ENCODE measurements around the gene SOCS4. TPM values are rescaled to one million over a fixed set of nuclear protein-coding genes. Genes with fewer than 3 reads are reported as not detected.

The SOCS4 gene, protein sequence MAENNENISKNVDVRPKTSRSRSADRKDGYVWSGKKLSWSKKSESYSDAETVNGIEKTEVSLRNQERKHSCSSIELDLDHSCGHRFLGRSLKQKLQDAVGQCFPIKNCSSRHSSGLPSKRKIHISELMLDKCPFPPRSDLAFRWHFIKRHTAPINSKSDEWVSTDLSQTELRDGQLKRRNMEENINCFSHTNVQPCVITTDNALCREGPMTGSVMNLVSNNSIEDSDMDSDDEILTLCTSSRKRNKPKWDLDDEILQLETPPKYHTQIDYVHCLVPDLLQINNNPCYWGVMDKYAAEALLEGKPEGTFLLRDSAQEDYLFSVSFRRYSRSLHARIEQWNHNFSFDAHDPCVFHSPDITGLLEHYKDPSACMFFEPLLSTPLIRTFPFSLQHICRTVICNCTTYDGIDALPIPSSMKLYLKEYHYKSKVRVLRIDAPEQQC
- total RNA-seq = 10 to 100 TPM; 16.6 to 41.6 (median 23.5) TPM
- long read RNA-seq, donor 1, full-length matches to known transcripts = 5 of 6 reads
- long read RNA-seq, donor 1, partial matches to known transcripts = 0 of 6 reads
- long read RNA-seq, donor 1, other reads (novel, unspliced or antisense) = 1 of 6 reads
- long read RNA-seq, donor 2, full-length matches to known transcripts = 5 of 5 reads
- long read RNA-seq, donor 2, partial matches to known transcripts = 0 of 5 reads
- long read RNA-seq, donor 2, other reads (novel, unspliced or antisense) = 0 of 5 reads

DNA sequence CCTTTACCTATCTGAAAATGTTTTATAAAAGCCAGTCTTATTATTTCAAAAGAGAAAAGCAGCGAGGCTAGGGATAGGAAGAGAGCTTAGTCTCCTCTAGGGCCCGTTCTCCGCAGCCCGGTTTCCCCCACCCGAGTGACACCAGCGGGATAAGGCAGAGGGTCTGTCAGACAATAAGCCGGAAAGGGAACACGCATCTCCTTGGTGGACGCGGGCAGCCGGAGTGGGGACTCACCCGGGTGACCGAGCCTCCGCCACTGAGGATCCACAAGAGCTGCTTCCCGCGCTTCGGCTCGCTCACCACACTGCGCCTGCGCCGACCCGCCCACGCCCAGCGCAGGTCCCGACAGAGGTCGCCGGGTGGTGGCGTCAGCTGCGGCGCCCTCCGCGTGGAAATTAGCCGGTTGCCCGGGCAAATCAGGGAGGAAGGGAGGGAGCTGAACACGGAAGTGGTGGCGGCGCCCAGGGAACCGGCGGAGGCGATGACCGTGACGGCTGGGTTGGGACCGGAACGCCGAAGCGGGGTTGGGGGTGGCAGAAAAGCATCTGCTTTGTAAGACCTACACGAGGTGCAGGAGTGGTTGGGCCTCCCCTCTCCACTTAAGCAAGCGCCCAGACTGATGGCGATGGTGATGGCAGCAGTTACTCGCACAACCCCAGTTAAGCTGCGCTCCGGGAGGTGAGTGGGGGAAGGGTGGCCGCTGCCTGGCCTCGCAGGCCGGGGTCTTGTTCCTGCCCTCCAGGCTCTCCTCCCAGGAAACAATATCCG lies at the start of gene SOCS4, which contains the start of gene WDHD1:
Gene SOCS4, plus strand, starts transcription at position 444 of the 769 bp plus-strand sequence. CDS start 15,806 bp downstream, outside the sequence.
Gene WDHD1, minus strand, starts transcription at position 307 of the 769 bp plus-strand sequence. CDS start 312 bp downstream, outside the sequence.
- Histone ChIP-seq H3K9me3 (no peaks in the 10 kb centered on the region), H3K36me3 (ENCODE audit: low read depth) (no peaks in the 10 kb centered on the region), H3K4me3 (peak within 1 kb of the TSS; percentile 42), H3K4me1 (ENCODE audit: low read depth) (peaks cover 21% of the 10 kb centered on the region)
- no peak for TF ChIP-seq CTCF (IDR thresholded peaks at IDR 0.05)
- intact Hi-C loops (cut with DNase I, micrococcal nuclease) = no loop called here
- ATAC-seq = peak; percentile 100
- DNase-seq = peak; percentile 96 to 98 (median 97)

GRCh38 chr14:54979039-54979438 lies 48.0 kb upstream of the SOCS4 start:
- Histone ChIP-seq H3K4me3 (no peak overlapping the region), H3K36me3 (ENCODE audit: low read depth) (no peaks in the 10 kb centered on the region), H3K4me1 (ENCODE audit: low read depth) (no peaks in the 10 kb centered on the region), H3K9me3 (no peaks in the 10 kb centered on the region)
- no peak for ATAC-seq
- no peak for TF ChIP-seq CTCF (IDR thresholded peaks at IDR 0.05)
- intact Hi-C loops (cut with DNase I, micrococcal nuclease) = no loop called here
- DNase-seq = no peak

- ATAC-seq (no peak), DNase-seq (no peak)
Measured at GRCh38 chr14:54981698-54982097, 45.3 kb upstream of the SOCS4 start.

DNA sequence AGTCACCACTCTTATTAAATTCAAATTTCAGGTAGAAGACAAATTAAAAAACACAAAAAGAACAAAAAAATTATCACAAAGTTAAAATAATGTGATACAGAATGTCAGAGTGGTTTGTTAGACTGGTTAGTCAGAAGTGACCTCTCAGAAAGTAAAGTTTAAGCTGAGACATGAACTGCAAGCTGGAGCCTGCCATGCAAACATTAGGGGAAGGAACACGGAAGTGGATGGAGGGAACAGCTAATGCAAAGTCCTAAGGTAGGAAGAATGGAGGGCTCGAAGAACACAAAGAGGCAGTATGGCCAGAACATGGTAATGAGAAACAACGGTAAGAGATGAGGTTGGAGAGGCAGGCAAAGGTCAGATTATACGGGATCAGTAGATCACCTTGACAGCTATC lies 41.9 kb upstream of the SOCS4 start:
- intact Hi-C loops (cut with DNase I, micrococcal nuclease) = no loop called here

More at GRCh38 chr14:54981698-54982097, 45.3 kb upstream of the SOCS4 start:
- Histone ChIP-seq H3K36me3 (ENCODE audit: low read depth) (no peaks in the 10 kb centered on the region), H3K9me3 (no peaks in the 10 kb centered on the region), H3K4me3 (no peak overlapping the region), H3K4me1 (ENCODE audit: low read depth) (no peaks in the 10 kb centered on the region)
- intact Hi-C loops (cut with DNase I, micrococcal nuclease) = no loop called here
- no peak for TF ChIP-seq CTCF (IDR thresholded peaks at IDR 0.05)

More for the DNA sequence above, 41.9 kb upstream of the SOCS4 start:
- Histone ChIP-seq H3K36me3 (ENCODE audit: low read depth) (no peaks in the 10 kb centered on the region), H3K4me1 (ENCODE audit: low read depth) (no peaks in the 10 kb centered on the region), H3K4me3 (no peak overlapping the region), H3K9me3 (no peaks in the 10 kb centered on the region)
- TF ChIP-seq CTCF (IDR thresholded peaks at IDR 0.05) = no peak
- ATAC-seq (no peak), DNase-seq (no peak)
